SU-DHL-6 (cell line): ENCODE data around the gene C2orf49.

Experiments used
- H2AFZ ChIP-seq: fragments of 200-600 bp; sonication (generic); 2 replicates; pipeline ENCODE4 v1.6.1; 2014; ENCODE audit warnings: low read depth, mild to moderate bottlenecking, moderate library complexity, mixed read lengths, antibody characterized with exemption, low read length; ENCODE audit not compliant: severe bottlenecking
- H3F3A ChIP-seq: fragments of 200-600 bp; shearing (Covaris generic); 2 replicates; pipeline ENCODE4 v1.6.0; 2016; ENCODE audit warnings: antibody characterized with exemption, mild to moderate bottlenecking; ENCODE audit not compliant: insufficient read depth
- H3K27ac ChIP-seq: fragments of 200-600 bp; sonication (generic); 2 replicates; pipeline ENCODE4 v1.5.1; 2016; ENCODE audit warnings: low read depth, mild to moderate bottlenecking, low read length, moderate library complexity, mixed read lengths
- H3K27me3 ChIP-seq: fragments of 200-600 bp; sonication (generic), shearing (Covaris generic); 2 replicates; pipeline ENCODE4 v1.6.0; 2014; ENCODE audit warnings: mild to moderate bottlenecking, low read length
- H3K36me3 ChIP-seq: fragments of 200-600 bp; sonication (generic); 2 replicates; pipeline ENCODE4 v1.6.1; 2014; ENCODE audit warnings: mild to moderate bottlenecking, low read length, mixed read lengths
- H3K4me2 ChIP-seq: fragments of 300-600, 200-600 bp; shearing (Covaris generic), sonication (generic); 2 replicates; pipeline ENCODE4 v1.6.0; 2014; ENCODE audit warnings: low read length, low read depth, mild to moderate bottlenecking; ENCODE audit not compliant: poor library complexity, severe bottlenecking
- H3K4me3 ChIP-seq: fragments of 200-600 bp; sonication (generic); 2 replicates; pipeline ENCODE4 v1.5.1; 2014; ENCODE audit warnings: antibody characterized with exemption, low read length, mild to moderate bottlenecking, mixed read lengths; ENCODE audit not compliant: insufficient read depth, poor library complexity, severe bottlenecking
- H3K79me2 ChIP-seq: fragments of 200-600 bp; sonication (generic); 2 replicates; pipeline ENCODE4 v1.6.1; 2014; ENCODE audit warnings: mild to moderate bottlenecking, low read length, moderate library complexity; ENCODE audit not compliant: insufficient read depth
- H3K9ac ChIP-seq: fragments of 200-600 bp; sonication (generic); 2 replicates; pipeline ENCODE4 v1.7.0; 2014; ENCODE audit warnings: mild to moderate bottlenecking, low read length
- H3K9me2 ChIP-seq: fragments of 200-600 bp; sonication (generic); replicated peaks from 2 replicates; pipeline ENCODE4 v1.6.1; 2014; ENCODE audit warnings: low read length; ENCODE audit not compliant: insufficient read depth
- H3K9me3 ChIP-seq: fragments of 200-600 bp; sonication (generic); 2 replicates; pipeline ENCODE4 v1.6.1; 2014; ENCODE audit warnings: low read length, mixed read lengths; ENCODE audit not compliant: insufficient read depth
- H4K20me1 ChIP-seq: fragments of 200-600 bp; sonication (generic); 2 replicates; pipeline ENCODE4 v1.6.1; 2014; ENCODE audit warnings: low read depth, mild to moderate bottlenecking, antibody characterized with exemption, low read length, moderate library complexity, mixed read lengths
- EZH2phosphoT487 ChIP-seq: fragments of 200-600 bp; sonication (generic), shearing (Covaris generic); conservative IDR thresholded peaks from 2 replicates; pipeline ENCODE4 v1.6.1; 2018; ENCODE audit warnings: mild to moderate bottlenecking, antibody characterized with exemption, low read length, moderate library complexity, mixed read lengths
- TF ChIP-seq, protein P1 (sequence below): fragments of 200-600 bp; sonication (generic); IDR thresholded peaks from one replicate; pipeline ENCODE4 v1.5.1; 2017; ENCODE audit warnings: antibody characterized with exemption, mild to moderate bottlenecking, low read length, moderate library complexity; ENCODE audit not compliant: insufficient read depth, poor library complexity, severe bottlenecking

C2orf49 gene

GRCh38 chr2:105377871-105378270 is 40.5 kb downstream of the C2orf49 start:
- no peak overlapping the region for H3K4me3 ChIP-seq
- no peaks in the 10 kb centered on the region for H3K27me3 ChIP-seq
- TF ChIP-seq EZH2phosphoT487: no peak
- TF ChIP-seq, protein P1, sequence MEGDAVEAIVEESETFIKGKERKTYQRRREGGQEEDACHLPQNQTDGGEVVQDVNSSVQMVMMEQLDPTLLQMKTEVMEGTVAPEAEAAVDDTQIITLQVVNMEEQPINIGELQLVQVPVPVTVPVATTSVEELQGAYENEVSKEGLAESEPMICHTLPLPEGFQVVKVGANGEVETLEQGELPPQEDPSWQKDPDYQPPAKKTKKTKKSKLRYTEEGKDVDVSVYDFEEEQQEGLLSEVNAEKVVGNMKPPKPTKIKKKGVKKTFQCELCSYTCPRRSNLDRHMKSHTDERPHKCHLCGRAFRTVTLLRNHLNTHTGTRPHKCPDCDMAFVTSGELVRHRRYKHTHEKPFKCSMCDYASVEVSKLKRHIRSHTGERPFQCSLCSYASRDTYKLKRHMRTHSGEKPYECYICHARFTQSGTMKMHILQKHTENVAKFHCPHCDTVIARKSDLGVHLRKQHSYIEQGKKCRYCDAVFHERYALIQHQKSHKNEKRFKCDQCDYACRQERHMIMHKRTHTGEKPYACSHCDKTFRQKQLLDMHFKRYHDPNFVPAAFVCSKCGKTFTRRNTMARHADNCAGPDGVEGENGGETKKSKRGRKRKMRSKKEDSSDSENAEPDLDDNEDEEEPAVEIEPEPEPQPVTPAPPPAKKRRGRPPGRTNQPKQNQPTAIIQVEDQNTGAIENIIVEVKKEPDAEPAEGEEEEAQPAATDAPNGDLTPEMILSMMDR: no peak
- no peaks in the 10 kb centered on the region for H3K36me3 ChIP-seq
- H3F3A ChIP-seq: no peaks in the 10 kb centered on the region
- H2AFZ ChIP-seq: no peak overlapping the region
- H3K9me3 ChIP-seq: no peaks in the 10 kb centered on the region
- no peaks in the 10 kb centered on the region for H4K20me1 ChIP-seq
- H3K27ac ChIP-seq: no peak overlapping the region
- no peak overlapping the region for H3K4me2 ChIP-seq
- H3K9ac ChIP-seq: no peak overlapping the region
- H3K9me2 ChIP-seq: no peaks in the 10 kb centered on the region
- no peaks in the 10 kb centered on the region for H3K79me2 ChIP-seq

- Histone ChIP-seq H3K4me2 (no peak overlapping the region), H3K79me2 (no peaks in the 10 kb centered on the region), H3K4me3 (no peak overlapping the region), H2AFZ (no peak overlapping the region), H3K9ac (no peak overlapping the region), H4K20me1 (no peaks in the 10 kb centered on the region), H3K27ac (no peak overlapping the region), H3K36me3 (no peaks in the 10 kb centered on the region), H3K9me3 (no peaks in the 10 kb centered on the region), H3K27me3 (no peaks in the 10 kb centered on the region), H3F3A (no peaks in the 10 kb centered on the region), H3K9me2 (no peaks in the 10 kb centered on the region)
- no peak for TF ChIP-seq EZH2phosphoT487
- TF ChIP-seq, protein P1: no peak
Observed at GRCh38 chr2:105378276-105378840, 41.0 kb downstream of the C2orf49 start.

DNA sequence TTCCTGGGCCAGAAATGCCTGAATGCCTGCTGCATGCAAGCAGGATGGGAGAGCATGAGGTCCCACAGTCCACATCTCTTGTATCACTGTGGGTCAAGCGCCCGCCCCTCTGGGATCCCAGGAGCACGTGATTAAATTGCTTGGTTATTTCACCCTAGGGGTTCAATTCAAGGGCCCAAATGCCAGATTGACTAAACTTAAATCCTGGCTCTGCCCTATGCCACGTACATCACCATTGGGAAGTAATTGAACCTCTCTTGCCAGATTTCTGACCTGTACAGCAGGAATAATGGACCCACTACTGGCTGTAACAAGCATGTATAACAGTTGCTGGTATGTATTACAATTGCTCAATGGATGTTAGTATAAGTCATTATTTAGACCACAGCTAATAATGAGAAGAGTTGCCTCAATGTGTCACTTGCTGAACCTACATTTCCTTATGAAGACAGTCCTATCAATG is 41.6 kb downstream of the C2orf49 start:
- no peak overlapping the region for H3K9ac ChIP-seq
- H4K20me1 ChIP-seq: no peaks in the 10 kb centered on the region
- TF ChIP-seq, protein P1: no peak
- TF ChIP-seq EZH2phosphoT487: no peak
- H3K4me3 ChIP-seq: no peak overlapping the region
- no peaks in the 10 kb centered on the region for H3F3A ChIP-seq
- H3K9me2 ChIP-seq: no peaks in the 10 kb centered on the region
- no peaks in the 10 kb centered on the region for H3K9me3 ChIP-seq
- H2AFZ ChIP-seq: no peak overlapping the region
- H3K27ac ChIP-seq: no peak overlapping the region
- H3K27me3 ChIP-seq: no peaks in the 10 kb centered on the region
- H3K4me2 ChIP-seq: no peak overlapping the region
- H3K79me2 ChIP-seq: no peaks in the 10 kb centered on the region
- H3K36me3 ChIP-seq: no peaks in the 10 kb centered on the region
